Measurements from ENCODE around the gene PRKD1.

GRCh38 chr14:29627137-29627536, 300.5 kb downstream of the PRKD1 start:
- TF ChIP-seq TCF12 (IDR thresholded peaks at IDR 0.05; ENCODE audit: low read depth) (no peak), RAD21 (IDR thresholded peaks at IDR 0.05; ENCODE audit: low read depth) (no peak), TAF1 (IDR thresholded peaks at IDR 0.05; ENCODE audit: low read depth) (no peak), EP300 (IDR thresholded peaks at IDR 0.05; ENCODE audit: borderline replicate concordance) (no peak), MAX (IDR thresholded peaks at IDR 0.05) (no peak)

All from Ishikawa (cell line).